ENCODE measurements around the gene CNR2.
"Not testable (repeated sequence)": the region's sequence is repeated elsewhere in the genome, so short reads cannot be mapped to it uniquely, and the experiment has no call there.

The CNR2 gene

GRCh38 chr1:23913212-23913880 is at the start of gene CNR2:
Gene CNR2 (minus strand): TSS chr1:23913362. CDS start chr1:23875617, 37,745 bp downstream.
- no peak for DNase-seq

- DNase-seq, result no peak
Observed at GRCh38 chr1:23960291-23961020, 47.3 kb upstream of the CNR2 start.

- DNase-seq, result peak; percentile 88
Observed at GRCh38 chr1:23959461-23960290, 46.5 kb upstream of the CNR2 start, which contains the start of gene PNRC2. Gene PNRC2 (plus strand): TSS chr1:23959828. CDS start chr1:23961458, 1,630 bp downstream.

- peak; percentile 73 for DNase-seq
Observed at GRCh38 chr1:23958810-23959460, 45.8 kb upstream of the CNR2 start.

GRCh38 chr1:23958040-23958809 is 45.1 kb upstream of the CNR2 start:
- not testable (repeated sequence) for DNase-seq

GRCh38 chr1:23957096-23957495 is 43.9 kb upstream of the CNR2 start:
- no peak for DNase-seq

GRCh38 chr1:23953020-23953419 is 39.9 kb upstream of the CNR2 start:
- DNase-seq, result no peak

GRCh38 chr1:23947366-23947765 is 34.2 kb upstream of the CNR2 start:
- no peak for DNase-seq

GRCh38 chr1:23936481-23937176 is 23.5 kb upstream of the CNR2 start:
- no peak for DNase-seq

- DNase-seq, result no peak
Observed at GRCh38 chr1:23931491-23931880, 18.3 kb upstream of the CNR2 start.

- DNase-seq, result peak; percentile 45
Observed at GRCh38 chr1:23930861-23931490, 17.8 kb upstream of the CNR2 start.

- DNase-seq, result no peak
Observed at GRCh38 chr1:23930270-23930669, 17.1 kb upstream of the CNR2 start.

- DNase-seq, result no peak
Observed at GRCh38 chr1:23928789-23929188, 15.6 kb upstream of the CNR2 start.

- no peak for DNase-seq
Observed at GRCh38 chr1:23927097-23927496, 13.9 kb upstream of the CNR2 start.

- no peak for DNase-seq
Observed at GRCh38 chr1:23925279-23925678, 12.1 kb upstream of the CNR2 start.

GRCh38 chr1:23924601-23925000 is 11.4 kb upstream of the CNR2 start:
- no peak for DNase-seq

GRCh38 chr1:23923592-23924499 is 10.7 kb upstream of the CNR2 start:
- DNase-seq, result no peak

GRCh38 chr1:23922321-23922943 is 9.3 kb upstream of the CNR2 start:
- no peak for DNase-seq

Data from amniotic stem cell (primary cell).